GM19240 (cell line): ENCODE results near the gene ARHGAP28.

Experiments
- DNase-seq: peaks from one replicate; pipeline ENCODE4 v3.0.0; 2011; ENCODE audit warnings: low spot score; ENCODE audit not compliant: insufficient read length

ARHGAP28 gene

GRCh38 chr18:6729247-6730091 is at the start of gene ARHGAP28:
Gene ARHGAP28, plus strand, starts transcription at chr18:6729716. Its CDS starts 106 bp downstream, at chr18:6729822.
- no peak for DNase-seq

GRCh38 chr18:6681331-6681875 is 48.1 kb upstream of the ARHGAP28 start:
- DNase-seq, result no peak

GRCh38 chr18:6682437-6683111 is 46.9 kb upstream of the ARHGAP28 start:
- no peak for DNase-seq

- no peak for DNase-seq
Measured at GRCh38 chr18:6683112-6683876, 46.2 kb upstream of the ARHGAP28 start.

- DNase-seq, result no peak
Measured at GRCh38 chr18:6687676-6688075, 41.8 kb upstream of the ARHGAP28 start.

GRCh38 chr18:6708890-6709289 is 20.6 kb upstream of the ARHGAP28 start:
- DNase-seq, result no peak

GRCh38 chr18:6711467-6711866 is 18.0 kb upstream of the ARHGAP28 start:
- DNase-seq, result no peak

- DNase-seq, result no peak
Measured at GRCh38 chr18:6712401-6712800, 17.1 kb upstream of the ARHGAP28 start.

GRCh38 chr18:6714010-6714409 is 15.5 kb upstream of the ARHGAP28 start:
- DNase-seq, result no peak

GRCh38 chr18:6718267-6718666 is 11.2 kb upstream of the ARHGAP28 start:
- DNase-seq, result no peak

GRCh38 chr18:6719098-6719846 is 10.2 kb upstream of the ARHGAP28 start:
- no peak for DNase-seq

- DNase-seq, result no peak
Measured at GRCh38 chr18:6719910-6720683, 9.4 kb upstream of the ARHGAP28 start.

- no peak for DNase-seq
Measured at GRCh38 chr18:6721755-6722154, 7.8 kb upstream of the ARHGAP28 start.

GRCh38 chr18:6722690-6723089 is 6.8 kb upstream of the ARHGAP28 start:
- DNase-seq, result no peak

GRCh38 chr18:6724331-6724730 is 5.2 kb upstream of the ARHGAP28 start:
- DNase-seq, result no peak

- no peak for DNase-seq
Measured at GRCh38 chr18:6728331-6728730, 1.2 kb upstream of the ARHGAP28 start.

GRCh38 chr18:6728809-6729246 is 688 bp upstream of the ARHGAP28 start:
- no peak for DNase-seq

- no peak for DNase-seq
Measured at GRCh38 chr18:6730416-6731221, 1.1 kb downstream of the ARHGAP28 start.

- DNase-seq, result no peak
Measured at GRCh38 chr18:6731222-6731596, 1.7 kb downstream of the ARHGAP28 start.
